ENCODE measurements around the gene BTNL9. TPM values are rescaled to one million over a fixed set of nuclear protein-coding genes. Genes with fewer than 3 reads are reported as not detected.

The BTNL9 gene
- polyA plus RNA-seq, 3 donors: not detected

GRCh38 chr5:181041043-181041442, 977 bp downstream of the BTNL9 start:
- intact Hi-C loops (cut with micrococcal nuclease): no loop called here
- no peak overlapping the region for H3K27ac Mint-ChIP-seq
- H3K4me1 Mint-ChIP-seq: no peaks in the 10 kb centered on the region
- 86% methylated on average over 6 of the region's 6 CpGs for WGBS (ENCODE audit: insufficient coverage)
- no peaks in the 10 kb centered on the region for H4K20me1 ChIP-seq (ENCODE audit: insufficient read depth, low read length)
- H3K4me3 ChIP-seq (replicated peaks in 1 of 3; ENCODE audit: low read depth in 2 of 3, low read length in 3 of 3): no peak overlapping the region
- peaks cover 0 to 5% (median 2%) of the 10 kb centered on the region in 7 donors for H3K9me3 Mint-ChIP-seq
- H3K27me3 ChIP-seq (ENCODE audit: control insufficient read depth in 2 of 2, insufficient read depth in 2 of 2, low read length in 2 of 2): no peaks in the 10 kb centered on the region
- no peak for TF ChIP-seq CTCF (IDR thresholded peaks at IDR 0.05)
- no peaks in the 10 kb centered on the region for H3K36me3 ChIP-seq (replicated peaks in 1 of 2; ENCODE audit: control insufficient read depth in 1 of 2, insufficient read depth in 2 of 2, low read length in 2 of 2)
- no peak overlapping the region for H3K4me2 ChIP-seq (replicated peaks; ENCODE audit: extremely low read depth, low read length, poor library complexity, severe bottlenecking)
- no peak overlapping the region for H3K9ac ChIP-seq (ENCODE audit: insufficient read depth, low read length, poor library complexity, severe bottlenecking)
- H3K36me3 Mint-ChIP-seq: no peaks in the 10 kb centered on the region
- no peak for DNase-seq
- no peak overlapping the region for H2AFZ ChIP-seq (ENCODE audit: insufficient read depth, low read depth, low read length, poor library complexity, severe bottlenecking)
- H3K9me3 ChIP-seq (replicated peaks in 1 of 2; ENCODE audit: control insufficient read depth in 1 of 2, insufficient read depth in 1 of 2, low read length in 2 of 2): no peaks in the 10 kb centered on the region
- H3K79me2 ChIP-seq (ENCODE audit: insufficient read depth, low read length): no peaks in the 10 kb centered on the region
- no peaks in the 10 kb centered on the region for H3K4me1 ChIP-seq (ENCODE audit: control insufficient read depth in 1 of 2, insufficient read depth in 2 of 2, low read length in 2 of 2)
- H3K4me3 Mint-ChIP-seq: peak overlapping the region in 1 of 2 donors; percentile 31
- no peak overlapping the region for H3K27ac ChIP-seq (ENCODE audit: low read depth in 1 of 2, low read length in 2 of 2)
- peaks cover 15 to 28% (median 17%) of the 10 kb centered on the region in 3 donors for H3K27me3 Mint-ChIP-seq (ENCODE audit: low read depth in 3 of 3)

- H3K4me2 ChIP-seq (replicated peaks; ENCODE audit: extremely low read depth, low read length, poor library complexity, severe bottlenecking): no peak overlapping the region
- no peaks in the 10 kb centered on the region for H4K20me1 ChIP-seq (ENCODE audit: insufficient read depth, low read length)
- H3K27me3 ChIP-seq (ENCODE audit: control insufficient read depth in 2 of 2, insufficient read depth in 2 of 2, low read length in 2 of 2): no peaks in the 10 kb centered on the region
- intact Hi-C loops (cut with micrococcal nuclease): no loop called here
- no peaks in the 10 kb centered on the region for H3K9me3 ChIP-seq (replicated peaks in 1 of 2; ENCODE audit: control insufficient read depth in 1 of 2, insufficient read depth in 1 of 2, low read length in 2 of 2)
- Mint-ChIP-seq H3K4me1 (no peaks in the 10 kb centered on the region), H3K27ac (no peak overlapping the region), H3K4me3 (peak overlapping the region in 1 of 2 donors; percentile 22), H3K9me3 (peaks cover 0 to 5% (median 0%) of the 10 kb centered on the region in 7 donors), H3K36me3 (no peaks in the 10 kb centered on the region), H3K27me3 (ENCODE audit: low read depth in 3 of 3) (peaks cover 15 to 25% (median 17%) of the 10 kb centered on the region in 3 donors)
- no peak for TF ChIP-seq CTCF (IDR thresholded peaks at IDR 0.05)
- no peak overlapping the region for H3K4me3 ChIP-seq (replicated peaks in 1 of 3; ENCODE audit: low read depth in 2 of 3, low read length in 3 of 3)
- no peaks in the 10 kb centered on the region for H3K36me3 ChIP-seq (replicated peaks in 1 of 2; ENCODE audit: control insufficient read depth in 1 of 2, insufficient read depth in 2 of 2, low read length in 2 of 2)
- H3K79me2 ChIP-seq (ENCODE audit: insufficient read depth, low read length): no peaks in the 10 kb centered on the region
- 71% methylated on average over 11 of the region's 15 CpGs for WGBS (ENCODE audit: insufficient coverage)
- DNase-seq: no peak
- no peaks in the 10 kb centered on the region for H3K4me1 ChIP-seq (ENCODE audit: control insufficient read depth in 1 of 2, insufficient read depth in 2 of 2, low read length in 2 of 2)
- no peak overlapping the region for H3K27ac ChIP-seq (ENCODE audit: low read depth in 1 of 2, low read length in 2 of 2)
- no peak overlapping the region for H3K9ac ChIP-seq (ENCODE audit: insufficient read depth, low read length, poor library complexity, severe bottlenecking)
- H2AFZ ChIP-seq (ENCODE audit: insufficient read depth, low read depth, low read length, poor library complexity, severe bottlenecking): no peak overlapping the region
These were observed 2.1 kb downstream of the BTNL9 start for GRCh38 chr5:181042036-181042713.

Data from CD14-positive monocyte (primary cell).